Measurements from ENCODE around the gene CNOT10.

DNA sequence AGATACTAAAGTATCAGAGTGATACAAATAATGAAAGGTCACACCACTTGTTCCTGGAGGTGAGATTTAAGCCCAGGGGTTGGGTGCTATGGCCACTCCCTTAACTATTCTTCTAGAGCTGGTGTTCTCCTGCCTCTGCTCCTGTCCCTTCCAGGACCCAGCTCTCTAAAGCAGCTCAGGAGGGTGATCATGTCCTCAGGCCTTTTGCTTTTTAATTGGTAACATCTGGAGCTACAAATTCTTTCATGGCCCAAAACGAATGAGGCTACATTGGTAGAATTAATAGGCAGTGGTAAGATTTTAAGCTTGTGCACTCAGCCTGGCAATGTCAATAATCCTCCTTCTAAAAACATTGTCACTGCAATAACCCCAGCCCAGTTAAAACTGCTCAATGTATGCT, 38.2 kb upstream of the CNOT10 start:
- TF ChIP-seq, protein P1, sequence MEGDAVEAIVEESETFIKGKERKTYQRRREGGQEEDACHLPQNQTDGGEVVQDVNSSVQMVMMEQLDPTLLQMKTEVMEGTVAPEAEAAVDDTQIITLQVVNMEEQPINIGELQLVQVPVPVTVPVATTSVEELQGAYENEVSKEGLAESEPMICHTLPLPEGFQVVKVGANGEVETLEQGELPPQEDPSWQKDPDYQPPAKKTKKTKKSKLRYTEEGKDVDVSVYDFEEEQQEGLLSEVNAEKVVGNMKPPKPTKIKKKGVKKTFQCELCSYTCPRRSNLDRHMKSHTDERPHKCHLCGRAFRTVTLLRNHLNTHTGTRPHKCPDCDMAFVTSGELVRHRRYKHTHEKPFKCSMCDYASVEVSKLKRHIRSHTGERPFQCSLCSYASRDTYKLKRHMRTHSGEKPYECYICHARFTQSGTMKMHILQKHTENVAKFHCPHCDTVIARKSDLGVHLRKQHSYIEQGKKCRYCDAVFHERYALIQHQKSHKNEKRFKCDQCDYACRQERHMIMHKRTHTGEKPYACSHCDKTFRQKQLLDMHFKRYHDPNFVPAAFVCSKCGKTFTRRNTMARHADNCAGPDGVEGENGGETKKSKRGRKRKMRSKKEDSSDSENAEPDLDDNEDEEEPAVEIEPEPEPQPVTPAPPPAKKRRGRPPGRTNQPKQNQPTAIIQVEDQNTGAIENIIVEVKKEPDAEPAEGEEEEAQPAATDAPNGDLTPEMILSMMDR (IDR thresholded peaks at IDR 0.05): no peak
- TF ChIP-seq POLR2A (IDR thresholded peaks at IDR 0.05) (no peak), EP300 (IDR thresholded peaks at IDR 0.05) (no peak)
